Fibroblast of skin of right quadriceps (primary cell): ENCODE data around the gene TRIO.
"Not testable (repeated sequence)": the region's sequence is repeated elsewhere in the genome, so short reads cannot be mapped to it uniquely, and the experiment has no call there.

ENCODE experiments used
- DNase-seq: peaks from one replicate; pipeline ENCODE4 v3.0.0-alpha.2; 2013

TRIO gene

GRCh38 chr5:14142827-14143545 lies at the start of gene TRIO:
TSS of gene TRIO (plus strand) at chr5:14143342. CDS start at chr5:14143726, 384 bp downstream.
- peak; percentile 95 for DNase-seq

- not testable (repeated sequence) for DNase-seq
These were observed 45.8 kb upstream of the TRIO start for GRCh38 chr5:14097380-14097779.

- DNase-seq = peak; percentile 89
These were observed 45.1 kb upstream of the TRIO start for GRCh38 chr5:14097998-14098471.

- DNase-seq = no peak
These were observed 42.9 kb upstream of the TRIO start for GRCh38 chr5:14100281-14100680.

GRCh38 chr5:14101922-14102321 lies 41.2 kb upstream of the TRIO start:
- peak; percentile 32 for DNase-seq

- DNase-seq = no peak
These were observed 40.5 kb upstream of the TRIO start for GRCh38 chr5:14102666-14103065.

GRCh38 chr5:14105718-14106410 lies 37.3 kb upstream of the TRIO start:
- peak; percentile 97 for DNase-seq

- DNase-seq = no peak
These were observed 35.6 kb upstream of the TRIO start for GRCh38 chr5:14107536-14107935.

GRCh38 chr5:14108170-14108996 lies 34.8 kb upstream of the TRIO start:
- peak; percentile 73 for DNase-seq

GRCh38 chr5:14109041-14109747 lies 33.9 kb upstream of the TRIO start:
- DNase-seq = peak; percentile 71

- DNase-seq = no peak
These were observed 33.4 kb upstream of the TRIO start for GRCh38 chr5:14109771-14110170.

- no peak for DNase-seq
These were observed 32.9 kb upstream of the TRIO start for GRCh38 chr5:14110196-14110595.

- DNase-seq = peak; percentile 91
These were observed 32.5 kb upstream of the TRIO start for GRCh38 chr5:14110680-14111079.

GRCh38 chr5:14112998-14113652 lies 30.0 kb upstream of the TRIO start:
- no peak for DNase-seq

GRCh38 chr5:14114615-14115251 lies 28.4 kb upstream of the TRIO start:
- peak; percentile 71 for DNase-seq

- DNase-seq = no peak
These were observed 27.7 kb upstream of the TRIO start for GRCh38 chr5:14115323-14115895.

GRCh38 chr5:14118551-14119320 lies 24.4 kb upstream of the TRIO start:
- DNase-seq = no peak

- DNase-seq = no peak
These were observed 23.0 kb upstream of the TRIO start for GRCh38 chr5:14120176-14120575.

GRCh38 chr5:14121552-14121951 lies 21.6 kb upstream of the TRIO start:
- no peak for DNase-seq

- DNase-seq = no peak
These were observed 21.1 kb upstream of the TRIO start for GRCh38 chr5:14122089-14122488.

GRCh38 chr5:14123551-14123950 lies 19.6 kb upstream of the TRIO start:
- no peak for DNase-seq
